HepG2 (cell line): ENCODE data around the gene MINDY1. TPM values are rescaled to one million over a fixed set of nuclear protein-coding genes. Genes with fewer than 3 reads are reported as not detected.

Experiments used
- FIP1L1 ChIP-seq: fragments of 200-400 bp; formaldehyde crosslinking; IDR thresholded peaks from 2 replicates; pipeline ENCODE4 v1.6.1; 2018; ENCODE audit warnings: low read depth, mild to moderate bottlenecking, low read length, moderate library complexity, borderline replicate concordance; ENCODE audit not compliant: insufficient read depth
- PAXIP1 ChIP-seq: sonication (generic); formaldehyde crosslinking; conservative IDR thresholded peaks from 2 replicates; pipeline ENCODE4 v1.4.0; 2020; ENCODE audit warnings: mild to moderate bottlenecking, missing genetic modification reagents, moderate library complexity
- PRDM10 ChIP-seq: sonication (generic); formaldehyde crosslinking; IDR thresholded peaks from 2 replicates; pipeline ENCODE4 v1.4.0; 2020; ENCODE audit warnings: low read depth, missing genetic modification reagents
- PREB ChIP-seq: sonication (generic); formaldehyde crosslinking; IDR thresholded peaks from 2 replicates; pipeline ENCODE4 v1.4.0; 2020; ENCODE audit warnings: missing genetic modification reagents
- SNAPC4 ChIP-seq: sonication (generic); formaldehyde crosslinking; IDR thresholded peaks from 2 replicates; pipeline ENCODE4 v1.4.0; 2020; ENCODE audit warnings: mild to moderate bottlenecking, missing genetic modification reagents
- TP53 ChIP-seq: sonication (generic); formaldehyde crosslinking; conservative IDR thresholded peaks from 2 replicates; pipeline ENCODE4 v1.4.0; 2020; ENCODE audit warnings: missing genetic modification reagents
- TRIM22 ChIP-seq: fragments of 450-650 bp; IDR thresholded peaks from 2 replicates; pipeline ENCODE4 v1.6.1; 2017
- ZNF275 ChIP-seq: sonication (generic); formaldehyde crosslinking; IDR thresholded peaks from 2 replicates; pipeline ENCODE4 v1.8.0; 2022; ENCODE audit warnings: missing genetic modification reagents, mild to moderate bottlenecking, inconsistent platforms, borderline replicate concordance
- ZNF747 ChIP-seq: sonication (generic); formaldehyde crosslinking; IDR thresholded peaks from 2 replicates; pipeline ENCODE4 v1.8.1; 2023; ENCODE audit warnings: missing genetic modification reagents, mild to moderate bottlenecking, borderline replicate concordance
- ZNF790 ChIP-seq: sonication (generic); formaldehyde crosslinking; IDR thresholded peaks from 2 replicates; pipeline ENCODE4 v1.8.0; 2022; ENCODE audit warnings: missing genetic modification reagents, mild to moderate bottlenecking, borderline replicate concordance
- polyA plus RNA-seq, 8 experiments: library from polyadenylated mRNA; depleted of rRNA in 3 of 8; stranded (reverse) in 7 of 8; unstranded in 1 of 8; fragments of >200 nt; fragmentation: Illumina TruSeq in 4 of 8; extraction: Trizol in 4 of 8; gene quantifications; 2 replicates each; pipeline versions ENCODE4 v1.2.1 to v1.2.3, GENCODE V29; 2011 to 2016; ENCODE audit warnings: low read depth in 4 of 8, missing spikeins in 1 of 8, mixed read lengths in 1 of 8; ENCODE audit not compliant: insufficient read depth in 1 of 8
- total RNA-seq, 5 experiments: library from RNA; depleted of rRNA; stranded (reverse); fragments of >200 nt; fragmentation: Illumina TruSeq; extraction: Trizol; gene quantifications; 2 replicates each; pipeline ENCODE4 v1.2.3, GENCODE V29; 2016; ENCODE audit warnings: low read depth in 1 of 5

MINDY1 gene
- total and polyA plus RNA-seq, 2 of the 13 experiments (the other 11 are each of a cell fraction or from before 2014, with no cell fraction given), result 11.1 to 15.0 TPM

- TF ChIP-seq SNAPC4 (CRISPR knock-in tag), result no peak
- TF ChIP-seq PRDM10 (CRISPR knock-in tag), result no peak
- TF ChIP-seq PREB, result no peak
- TF ChIP-seq ZNF275 (CRISPR knock-in tag), result no peak
- TF ChIP-seq PAXIP1 (CRISPR knock-in tag), result peak; percentile 34; the same call in 1 of the 2 replicates
- no peak for TF ChIP-seq ZNF790
- TF ChIP-seq FIP1L1, result no peak
- no peak for TF ChIP-seq TRIM22
- TF ChIP-seq ZNF747 (CRISPR knock-in tag), result no peak
- no peak for TF ChIP-seq TP53
Observed at GRCh38 chr1:151006327-151007052, at the start of gene MINDY1 (continued).
